ENCODE results near the gene MAP4K3.
"Not testable (repeated sequence)": the region's sequence is repeated elsewhere in the genome, so short reads cannot be mapped to it uniquely, and the experiment has no call there.

Gene MAP4K3

GRCh38 chr2:39338502-39338901, 98.6 kb downstream of the MAP4K3 start:
- ChIA-PET POLR2A (no interaction called here), CTCF (no interaction called here)
- no peak for TF ChIP-seq CTCF (IDR thresholded peaks at IDR 0.05; ENCODE audit: insufficient read depth, low read length, missing control alignments)
- DNase-seq (ENCODE audit: low read depth, low spot score) = no peak
- H3K4me3 ChIP-seq (ENCODE audit: low read depth, low read length) = no peak overlapping the region

- POLR2A ChIA-PET = no interaction called here
- CTCF ChIA-PET = no interaction called here
- H3K4me3 ChIP-seq (ENCODE audit: low read depth, low read length) = no peak overlapping the region
- TF ChIP-seq CTCF (IDR thresholded peaks at IDR 0.05; ENCODE audit: insufficient read depth, low read length, missing control alignments) = no peak
- DNase-seq (ENCODE audit: low read depth, low spot score) = no peak
Measured at GRCh38 chr2:39335930-39336329, 101.2 kb downstream of the MAP4K3 start.

- TF ChIP-seq CTCF (IDR thresholded peaks at IDR 0.05; ENCODE audit: insufficient read depth, low read length, missing control alignments) = no peak
- no peak overlapping the region for H3K4me3 ChIP-seq (ENCODE audit: low read depth, low read length)
- ChIA-PET CTCF (interaction anchor here (1.0 kb wide), 1 partner anchor 362 kb away, joined by 3 read pairs; no protein-coding TSS in a partner anchor), POLR2A (no interaction called here)
- no peak for DNase-seq (ENCODE audit: low read depth, low spot score)
Measured at GRCh38 chr2:39334978-39335377, 102.1 kb downstream of the MAP4K3 start.

GRCh38 chr2:39334529-39334928, 102.6 kb downstream of the MAP4K3 start:
- no peak for TF ChIP-seq CTCF (IDR thresholded peaks at IDR 0.05; ENCODE audit: insufficient read depth, low read length, missing control alignments)
- no peak for DNase-seq (ENCODE audit: low read depth, low spot score)
- ChIA-PET POLR2A (no interaction called here), CTCF (interaction anchor here (1.0 kb wide), 1 partner anchor 362 kb away, joined by 3 read pairs; no protein-coding TSS in a partner anchor)
- no peak overlapping the region for H3K4me3 ChIP-seq (ENCODE audit: low read depth, low read length)

GRCh38 chr2:39326644-39327043, 110.4 kb downstream of the MAP4K3 start:
- POLR2A ChIA-PET = no interaction called here
- no peak for DNase-seq (ENCODE audit: low read depth, low spot score)
- H3K4me3 ChIP-seq (ENCODE audit: low read depth, low read length) = no peak overlapping the region
- TF ChIP-seq CTCF (IDR thresholded peaks at IDR 0.05; ENCODE audit: insufficient read depth, low read length, missing control alignments) = no peak
- CTCF ChIA-PET = no interaction called here

- no peak for TF ChIP-seq CTCF (IDR thresholded peaks at IDR 0.05; ENCODE audit: insufficient read depth, low read length, missing control alignments)
- ChIA-PET POLR2A (no interaction called here), CTCF (interaction anchor here (0.6 kb wide), 1 partner anchor 259 kb away, joined by 3 read pairs; no protein-coding TSS in a partner anchor)
- H3K4me3 ChIP-seq (ENCODE audit: low read depth, low read length) = no peak overlapping the region
- DNase-seq (ENCODE audit: low read depth, low spot score) = no peak
Measured at GRCh38 chr2:39325966-39326365, 111.1 kb downstream of the MAP4K3 start.

- DNase-seq (ENCODE audit: low read depth, low spot score); CTCF ChIA-PET; H3K4me3 ChIP-seq (ENCODE audit: low read depth, low read length); POLR2A ChIA-PET: not testable (repeated sequence)
Measured at GRCh38 chr2:39321056-39322035, 115.7 kb downstream of the MAP4K3 start.
